NCI-H446 (cell line): ENCODE results near the gene BSN.

Experiments used
- DNase-seq, 2 experiments: peaks; one replicate each; lab custom pipeline; 2025; lab: John Stamatoyannopoulos, UW

The BSN gene

GRCh38 chr3:49627634-49628033 lies 73.4 kb downstream of the BSN start:
- no peak for DNase-seq

GRCh38 chr3:49628249-49628648 lies 74.0 kb downstream of the BSN start:
- DNase-seq, result no peak

- no peak for DNase-seq
Observed at GRCh38 chr3:49629451-49629850, 75.2 kb downstream of the BSN start.

- DNase-seq, result peak in 1 of 2 experiments; percentile 2
Observed at GRCh38 chr3:49629866-49630265, 75.6 kb downstream of the BSN start.

- DNase-seq, result no peak
Observed at GRCh38 chr3:49630784-49631183, 76.5 kb downstream of the BSN start.

GRCh38 chr3:49634736-49635135 lies 80.5 kb downstream of the BSN start:
- no peak for DNase-seq

GRCh38 chr3:49636883-49637609 lies 82.8 kb downstream of the BSN start:
- DNase-seq, result no peak

GRCh38 chr3:49638445-49638844 lies 84.2 kb downstream of the BSN start:
- DNase-seq, result peak in 1 of 2 experiments; percentile 9

- no peak for DNase-seq
Observed at GRCh38 chr3:49639551-49639950, 85.3 kb downstream of the BSN start.

- no peak for DNase-seq
Observed at GRCh38 chr3:49641292-49641691, 87.0 kb downstream of the BSN start.

- DNase-seq, result no peak
Observed at GRCh38 chr3:49641921-49642707, 87.8 kb downstream of the BSN start.

- no peak for DNase-seq
Observed at GRCh38 chr3:49642708-49643145, 88.5 kb downstream of the BSN start.

- DNase-seq, result no peak
Observed at GRCh38 chr3:49644684-49645083, 90.4 kb downstream of the BSN start.

GRCh38 chr3:49646236-49646635 lies 92.0 kb downstream of the BSN start:
- no peak for DNase-seq

GRCh38 chr3:49647741-49648140 lies 93.5 kb downstream of the BSN start:
- no peak for DNase-seq

GRCh38 chr3:49648354-49649019 lies 94.2 kb downstream of the BSN start:
- no peak for DNase-seq

- no peak for DNase-seq
Observed at GRCh38 chr3:49649576-49649975, 95.3 kb downstream of the BSN start.

- no peak for DNase-seq
Observed at GRCh38 chr3:49650177-49650576, 95.9 kb downstream of the BSN start.

GRCh38 chr3:49650637-49651036 lies 96.4 kb downstream of the BSN start:
- no peak for DNase-seq

GRCh38 chr3:49652218-49652902 lies 98.1 kb downstream of the BSN start:
- DNase-seq, result no peak

GRCh38 chr3:49652903-49653415 lies 98.7 kb downstream of the BSN start:
- DNase-seq, result no peak

- DNase-seq, result no peak
Observed at GRCh38 chr3:49653621-49654020, 99.3 kb downstream of the BSN start.
